ENCODE measurements around the gene ATF5. TPM values are rescaled to one million over a fixed set of nuclear protein-coding genes. Genes with fewer than 3 reads are reported as not detected.
A peak's percentile ranks its signal among the peaks of the same experiment; 100 is the strongest.

ATF5 gene
- total and polyA plus RNA-seq, 2 donors (not counting 1 experiment from before 2014, with no cell fraction given): 7.4 to 7.9 TPM

- DNase-seq (ENCODE audit: low read depth in 2 of 2): peak; percentile 94 to 98
- Histone ChIP-seq H3K4me3 (replicated peaks in 1 of 4; ENCODE audit: control extremely low read depth in 1 of 4, insufficient read depth in 1 of 4, low read depth in 3 of 4, low read length in 4 of 4) (peak overlapping the region; percentile 37 to 95 (median 84)), H3K9ac (ENCODE audit: insufficient read depth, low read length) (peak overlapping the region; percentile 67), H4K20me1 (ENCODE audit: control insufficient read depth, extremely low read depth, insufficient read depth, low read length) (no peaks in the 10 kb centered on the region), H3K27me3 (ENCODE audit: control insufficient read depth, insufficient read depth, low read length) (no peaks in the 10 kb centered on the region), H3K9me3 (ENCODE audit: control insufficient read depth, insufficient read depth, low read depth, low read length) (no peaks in the 10 kb centered on the region), H2AFZ (ENCODE audit: low read length) (peak overlapping the region; percentile 52), H3K27ac (ENCODE audit: insufficient read depth, low read length) (peak overlapping the region; percentile 79), H3K79me2 (ENCODE audit: control insufficient read depth, insufficient read depth, low read length) (peaks cover 38% of the 10 kb centered on the region), H3K4me2 (ENCODE audit: extremely low read depth, insufficient read depth, low read length) (peak overlapping the region; percentile 87), H3K4me1 (ENCODE audit: control insufficient read depth, extremely low read depth, insufficient read depth, low read length) (peaks cover 9% of the 10 kb centered on the region), H3K36me3 (ENCODE audit: control insufficient read depth, insufficient read depth, low read length) (peaks cover 10% of the 10 kb centered on the region)
- TF ChIP-seq, protein P1, sequence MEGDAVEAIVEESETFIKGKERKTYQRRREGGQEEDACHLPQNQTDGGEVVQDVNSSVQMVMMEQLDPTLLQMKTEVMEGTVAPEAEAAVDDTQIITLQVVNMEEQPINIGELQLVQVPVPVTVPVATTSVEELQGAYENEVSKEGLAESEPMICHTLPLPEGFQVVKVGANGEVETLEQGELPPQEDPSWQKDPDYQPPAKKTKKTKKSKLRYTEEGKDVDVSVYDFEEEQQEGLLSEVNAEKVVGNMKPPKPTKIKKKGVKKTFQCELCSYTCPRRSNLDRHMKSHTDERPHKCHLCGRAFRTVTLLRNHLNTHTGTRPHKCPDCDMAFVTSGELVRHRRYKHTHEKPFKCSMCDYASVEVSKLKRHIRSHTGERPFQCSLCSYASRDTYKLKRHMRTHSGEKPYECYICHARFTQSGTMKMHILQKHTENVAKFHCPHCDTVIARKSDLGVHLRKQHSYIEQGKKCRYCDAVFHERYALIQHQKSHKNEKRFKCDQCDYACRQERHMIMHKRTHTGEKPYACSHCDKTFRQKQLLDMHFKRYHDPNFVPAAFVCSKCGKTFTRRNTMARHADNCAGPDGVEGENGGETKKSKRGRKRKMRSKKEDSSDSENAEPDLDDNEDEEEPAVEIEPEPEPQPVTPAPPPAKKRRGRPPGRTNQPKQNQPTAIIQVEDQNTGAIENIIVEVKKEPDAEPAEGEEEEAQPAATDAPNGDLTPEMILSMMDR (conservative IDR thresholded peaks at IDR 0.05 in 1 of 2, IDR thresholded peaks at IDR 0.05 in 1 of 2; ENCODE audit: low read depth in 1 of 2, low read length in 2 of 2): peak in 1 of 2 donors; percentile 8
- no peak for TF ChIP-seq EZH2 (IDR thresholded peaks at IDR 0.05; ENCODE audit: low read length, missing control alignments)
Observed at GRCh38 chr19:49929611-49930482, 842 bp downstream of the ATF5 start.

GRCh38 chr19:49930483-49931011 lies 1.5 kb downstream of the ATF5 start:
- Histone ChIP-seq H4K20me1 (ENCODE audit: control insufficient read depth, extremely low read depth, insufficient read depth, low read length) (no peaks in the 10 kb centered on the region), H3K36me3 (ENCODE audit: control insufficient read depth, insufficient read depth, low read length) (peaks cover 10% of the 10 kb centered on the region), H3K4me1 (ENCODE audit: control insufficient read depth, extremely low read depth, insufficient read depth, low read length) (peaks cover 9% of the 10 kb centered on the region), H3K9ac (ENCODE audit: insufficient read depth, low read length) (no peak overlapping the region), H3K79me2 (ENCODE audit: control insufficient read depth, insufficient read depth, low read length) (peaks cover 32% of the 10 kb centered on the region), H3K27ac (ENCODE audit: insufficient read depth, low read length) (no peak overlapping the region), H3K27me3 (ENCODE audit: control insufficient read depth, insufficient read depth, low read length) (no peaks in the 10 kb centered on the region), H3K4me2 (ENCODE audit: extremely low read depth, insufficient read depth, low read length) (peak overlapping the region; percentile 8), H3K4me3 (replicated peaks in 1 of 4; ENCODE audit: control extremely low read depth in 1 of 4, insufficient read depth in 1 of 4, low read depth in 3 of 4, low read length in 4 of 4) (peak overlapping the region in 3 of 4 experiments; percentile 40 to 95 (median 80)), H3K9me3 (ENCODE audit: control insufficient read depth, insufficient read depth, low read depth, low read length) (no peaks in the 10 kb centered on the region), H2AFZ (ENCODE audit: low read length) (no peak overlapping the region)
- no peak for TF ChIP-seq EZH2 (IDR thresholded peaks at IDR 0.05; ENCODE audit: low read length, missing control alignments)
- TF ChIP-seq, protein P1 (conservative IDR thresholded peaks at IDR 0.05 in 1 of 2, IDR thresholded peaks at IDR 0.05 in 1 of 2; ENCODE audit: low read depth in 1 of 2, low read length in 2 of 2): no peak
- no peak for DNase-seq (ENCODE audit: low read depth in 2 of 2)

GRCh38 chr19:49931293-49932040 lies 2.5 kb downstream of the ATF5 start:
- H3K9me3 ChIP-seq (ENCODE audit: control insufficient read depth, insufficient read depth, low read depth, low read length): no peaks in the 10 kb centered on the region
- H2AFZ ChIP-seq (ENCODE audit: low read length): no peak overlapping the region
- no peak overlapping the region for H3K4me3 ChIP-seq (replicated peaks in 1 of 4; ENCODE audit: control extremely low read depth in 1 of 4, insufficient read depth in 1 of 4, low read depth in 3 of 4, low read length in 4 of 4)
- peaks cover 25% of the 10 kb centered on the region for H3K79me2 ChIP-seq (ENCODE audit: control insufficient read depth, insufficient read depth, low read length)
- no peak overlapping the region for H3K27ac ChIP-seq (ENCODE audit: insufficient read depth, low read length)
- TF ChIP-seq, protein P1 (conservative IDR thresholded peaks at IDR 0.05 in 1 of 2, IDR thresholded peaks at IDR 0.05 in 1 of 2; ENCODE audit: low read depth in 1 of 2, low read length in 2 of 2): no peak
- TF ChIP-seq EZH2 (IDR thresholded peaks at IDR 0.05; ENCODE audit: low read length, missing control alignments): no peak
- peaks cover 9% of the 10 kb centered on the region for H3K36me3 ChIP-seq (ENCODE audit: control insufficient read depth, insufficient read depth, low read length)
- H3K4me2 ChIP-seq (ENCODE audit: extremely low read depth, insufficient read depth, low read length): no peak overlapping the region
- no peaks in the 10 kb centered on the region for H3K27me3 ChIP-seq (ENCODE audit: control insufficient read depth, insufficient read depth, low read length)
- no peak for DNase-seq (ENCODE audit: low read depth in 2 of 2)
- no peak overlapping the region for H3K9ac ChIP-seq (ENCODE audit: insufficient read depth, low read length)
- H3K4me1 ChIP-seq (ENCODE audit: control insufficient read depth, extremely low read depth, insufficient read depth, low read length): peaks cover 9% of the 10 kb centered on the region
- no peaks in the 10 kb centered on the region for H4K20me1 ChIP-seq (ENCODE audit: control insufficient read depth, extremely low read depth, insufficient read depth, low read length)

Data from fibroblast of lung (primary cell).